Psoas muscle (tissue), 8 donors: ENCODE results near the gene NSL1. TPM values are rescaled to one million over a fixed set of nuclear protein-coding genes. Genes with fewer than 3 reads are reported as not detected.

Experiments used
- ATAC-seq, 4 donors: fragments of 200-7000 bp; cut with Tn5 transposase; one replicate each; pipeline ENCODE4 v1.9.1; 2020; ENCODE audit warnings: moderate library complexity in 3 of 4, mild to moderate bottlenecking in 2 of 4
- DNase-seq, 2 donors: peaks; one replicate each; pipeline ENCODE4 v3.0.0-alpha.2; 2020
- H3K27ac ChIP-seq: fragments of 200-600 bp; one replicate; pipeline ENCODE4 v1.8.0; 2022
- H3K27me3 ChIP-seq, 3 donors: fragments of 200-600 bp in 1 of 3; one replicate each; pipeline versions ENCODE4 v1.6.1 to v1.8.0; 2013 to 2022; ENCODE audit warnings: low read length in 2 of 3, mild to moderate bottlenecking in 2 of 3, moderate library complexity in 1 of 3; ENCODE audit not compliant: insufficient read depth in 3 of 3
- H3K36me3 ChIP-seq, 2 donors: fragments of 200-600 bp in 1 of 2; one replicate each; pipeline versions ENCODE4 v1.6.1 to v1.8.0; 2013 to 2022; ENCODE audit warnings: low read depth in 1 of 2, mild to moderate bottlenecking in 1 of 2, moderate library complexity in 1 of 2; ENCODE audit not compliant: insufficient read depth in 1 of 2
- H3K4me1 ChIP-seq: fragments of 200-600 bp; one replicate; pipeline ENCODE4 v1.8.0; 2022
- H3K4me3 ChIP-seq: fragments of 200-600 bp; one replicate; pipeline ENCODE4 v1.8.0; 2022; ENCODE audit warnings: mild to moderate bottlenecking
- H3K9me3 ChIP-seq: fragments of 200-600 bp; one replicate; pipeline ENCODE4 v1.8.0; 2022
- WGBS, 3 donors: extraction: QIAGEN DNeasy Blood & Tissue Kit; methylation state at CpG; one replicate each; pipeline versions ENCODE4 v1.1.6 to v1.1.7; 2013; 5-methylcytosine and 5-hydroxymethylcytosine counted together
- intact Hi-C, 2 donors: fragments of 100-400 bp; cut with DNase I; formaldehyde crosslinking; loops; one replicate each; pipeline versions ENCODE4 v1.11.0 to v1.14.2; 2022
- polyA plus RNA-seq, 3 donors: library from polyadenylated mRNA; stranded (reverse); fragments of 200-250 nt; gene quantifications; one replicate each; pipeline ENCODE4 v1.2.3, GENCODE V29; 2013
- total RNA-seq, 4 donors: library from RNA; stranded (reverse); fragmentation: NEBNext Ultra II Directional in 2 of 4; extraction: Animal tissue kit (Norgen Biotek cat#: 25700) in 2 of 4; gene quantifications; one replicate each; pipeline versions ENCODE4 v1.2.1 to v1.2.4, GENCODE V29; 2021 to 2023
- TF ChIP-seq, protein P1 (sequence below): fragments of 200-600 bp; IDR thresholded peaks from one replicate; pipeline ENCODE4 v1.8.0; 2022; ENCODE audit warnings: antibody characterized with exemption
- donor health status: healthy with polysubstance abuse.
- donor health status: DM: no; HTN: no; CAD: no; lungs with moderate emphysema.
- donor health status: Bipolar disorder and iron deficiency.
- donor health status: healthy.
- donor health status: DM: yes; HTN: yes; CAD: no.
- donor health status: DM: no; HTN: no; CAD: no.
- donor health status: DM: no; HTN: no; CAD: no.
- donor health status: DM: yes; HTN: yes; CAD: no.

The NSL1 gene
- total and polyA plus RNA-seq, 7 donors: 13.2 to 34.5 (median 18.6) TPM

GRCh38 chr1:212678456-212679410 is 112.8 kb downstream of the NSL1 start:
- intact Hi-C loops: no loop called here
- Histone ChIP-seq H3K27me3 (no peaks in the 10 kb centered on the region), H3K4me3 (no peak overlapping the region), H3K27ac (no peak overlapping the region), H3K9me3 (no peaks in the 10 kb centered on the region), H3K36me3 (no peaks in the 10 kb centered on the region), H3K4me1 (no peaks in the 10 kb centered on the region)
- TF ChIP-seq, protein P1, sequence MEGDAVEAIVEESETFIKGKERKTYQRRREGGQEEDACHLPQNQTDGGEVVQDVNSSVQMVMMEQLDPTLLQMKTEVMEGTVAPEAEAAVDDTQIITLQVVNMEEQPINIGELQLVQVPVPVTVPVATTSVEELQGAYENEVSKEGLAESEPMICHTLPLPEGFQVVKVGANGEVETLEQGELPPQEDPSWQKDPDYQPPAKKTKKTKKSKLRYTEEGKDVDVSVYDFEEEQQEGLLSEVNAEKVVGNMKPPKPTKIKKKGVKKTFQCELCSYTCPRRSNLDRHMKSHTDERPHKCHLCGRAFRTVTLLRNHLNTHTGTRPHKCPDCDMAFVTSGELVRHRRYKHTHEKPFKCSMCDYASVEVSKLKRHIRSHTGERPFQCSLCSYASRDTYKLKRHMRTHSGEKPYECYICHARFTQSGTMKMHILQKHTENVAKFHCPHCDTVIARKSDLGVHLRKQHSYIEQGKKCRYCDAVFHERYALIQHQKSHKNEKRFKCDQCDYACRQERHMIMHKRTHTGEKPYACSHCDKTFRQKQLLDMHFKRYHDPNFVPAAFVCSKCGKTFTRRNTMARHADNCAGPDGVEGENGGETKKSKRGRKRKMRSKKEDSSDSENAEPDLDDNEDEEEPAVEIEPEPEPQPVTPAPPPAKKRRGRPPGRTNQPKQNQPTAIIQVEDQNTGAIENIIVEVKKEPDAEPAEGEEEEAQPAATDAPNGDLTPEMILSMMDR: no peak
- WGBS, 3 donors: 56 to 59% (median 58%) methylated on average over 11 of the region's 11 CpGs
- no peak for ATAC-seq
- DNase-seq: no peak

DNA sequence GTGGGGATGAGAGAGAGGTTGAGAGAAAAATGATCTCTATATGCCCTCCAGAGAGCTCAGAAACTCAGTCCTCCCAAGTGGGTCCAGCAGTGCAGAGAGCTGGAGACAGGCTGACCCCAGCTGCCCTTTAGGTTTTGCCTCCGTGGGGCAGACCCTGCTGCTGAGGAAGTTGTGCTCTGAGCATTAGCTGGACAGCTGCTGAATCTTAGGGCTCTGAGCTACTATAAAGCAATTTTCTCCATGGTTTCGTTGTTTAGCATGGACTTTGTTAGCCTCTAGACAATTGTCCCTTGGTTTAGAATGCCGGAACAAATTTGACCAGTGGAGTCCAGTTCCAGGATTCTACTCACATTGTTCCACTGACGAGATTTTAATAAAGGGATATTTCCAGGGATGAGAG is 114.0 kb downstream of the NSL1 start:
- no peak for DNase-seq
- no peaks in the 10 kb centered on the region for H3K9me3 ChIP-seq
- 39 to 58% (median 40%) methylated on average over 4 of the region's 4 CpGs for WGBS, 3 donors
- H3K27ac ChIP-seq: no peak overlapping the region
- peaks cover 0 to 3% (median 0%) of the 10 kb centered on the region in 3 donors for H3K27me3 ChIP-seq
- no peaks in the 10 kb centered on the region for H3K4me1 ChIP-seq
- no peak for ATAC-seq
- TF ChIP-seq, protein P1: no peak
- no peak overlapping the region for H3K4me3 ChIP-seq
- H3K36me3 ChIP-seq: no peaks in the 10 kb centered on the region
- intact Hi-C loops: no loop called here

- Histone ChIP-seq H3K36me3 (no peaks in the 10 kb centered on the region), H3K4me3 (no peak overlapping the region), H3K27ac (no peak overlapping the region), H3K27me3 (peaks cover 0 to 3% (median 0%) of the 10 kb centered on the region in 3 donors), H3K4me1 (no peaks in the 10 kb centered on the region), H3K9me3 (no peaks in the 10 kb centered on the region)
- DNase-seq (no peak), ATAC-seq (no peak)
- 61 to 72% (median 71%) methylated on average over 4 of the region's 4 CpGs for WGBS, 3 donors
- TF ChIP-seq, protein P1: no peak
- intact Hi-C loops: no loop called here
These were observed 114.4 kb downstream of the NSL1 start for GRCh38 chr1:212677136-212677535.

Other genes with a start within 250 kb of the NSL1 start
- gene ATF3, start 183.0 kb downstream of the NSL1 start, total RNA-seq: 10 to 100 TPM; 13.5 to 51.3 (median 26.3) TPM
- gene ATF3, start 183.0 kb downstream of the NSL1 start, polyA plus RNA-seq: 10 to 100 TPM in 2 of 3 donors, 1 to 10 TPM in 1; 6.6 to 29.2 (median 10.1) TPM
- 1 to 10 TPM in 2 of 4 donors, under 1 TPM in 2; 0.60 to 2.9 (median 1.5) TPM for gene BATF3, start 91.9 kb downstream of the NSL1 start, total RNA-seq
- gene BATF3, start 91.9 kb downstream of the NSL1 start, polyA plus RNA-seq: 1 to 10 TPM in 1 of 3 donors, under 1 TPM in 2; 0.03 to 1.0 (median 0.53) TPM
- 10 to 100 TPM; 21.4 to 25.2 (median 22.8) TPM for gene TATDN3, start 117 bp upstream of the NSL1 start, total RNA-seq
- 10 to 100 TPM; 13.5 to 20.9 (median 13.9) TPM for gene TATDN3, start 117 bp upstream of the NSL1 start, polyA plus RNA-seq
- gene SPATA45, start 55.9 kb upstream of the NSL1 start, total RNA-seq: not detected
- not detected for gene SPATA45, start 55.9 kb upstream of the NSL1 start, polyA plus RNA-seq
- 1 to 10 TPM; 1.3 to 2.6 (median 1.6) TPM for gene FLVCR1, start 66.5 kb upstream of the NSL1 start, total RNA-seq
- 1 to 10 TPM in 2 of 3 donors, under 1 TPM in 1; 0.52 to 2.3 (median 1.3) TPM for gene FLVCR1, start 66.5 kb upstream of the NSL1 start, polyA plus RNA-seq
- 1 to 10 TPM in 1 of 4 donors, under 1 TPM in 3; 0.16 to 1.6 (median 0.17) TPM for gene VASH2, start 158.8 kb upstream of the NSL1 start, total RNA-seq
- under 1 TPM; 0.09 to 0.39 (median 0.21) TPM for gene VASH2, start 158.8 kb upstream of the NSL1 start, polyA plus RNA-seq
- 10 to 100 TPM; 18.2 to 24.9 (median 19.5) TPM for gene ANGEL2, start 224.1 kb upstream of the NSL1 start, total RNA-seq
- 10 to 100 TPM in 1 of 3 donors, 1 to 10 TPM in 2; 7.3 to 18.0 (median 7.5) TPM for gene ANGEL2, start 224.1 kb upstream of the NSL1 start, polyA plus RNA-seq